ENCODE measurements around the gene MACROD2.
"Not testable (repeated sequence)": the region's sequence is repeated elsewhere in the genome, so short reads cannot be mapped to it uniquely, and the experiment has no call there.

The MACROD2 gene

GRCh38 chr20:14410869-14411555 is 415.7 kb downstream of the MACROD2 start:
- no peak for DNase-seq (ENCODE audit: low spot score)

GRCh38 chr20:14412065-14412681 is 416.9 kb downstream of the MACROD2 start:
- DNase-seq (ENCODE audit: low spot score) = no peak

GRCh38 chr20:14413835-14414234 is 418.5 kb downstream of the MACROD2 start:
- no peak for DNase-seq (ENCODE audit: low spot score)

GRCh38 chr20:14414560-14414959 is 419.2 kb downstream of the MACROD2 start:
- no peak for DNase-seq (ENCODE audit: low spot score)

GRCh38 chr20:14415467-14415866 is 420.2 kb downstream of the MACROD2 start:
- DNase-seq (ENCODE audit: low spot score) = no peak

GRCh38 chr20:14418376-14418775 is 423.1 kb downstream of the MACROD2 start:
- no peak for DNase-seq (ENCODE audit: low spot score)

GRCh38 chr20:14422892-14423291 is 427.6 kb downstream of the MACROD2 start:
- DNase-seq (ENCODE audit: low spot score) = no peak

- DNase-seq (ENCODE audit: low spot score) = no peak
Measured at GRCh38 chr20:14431568-14431967, 436.3 kb downstream of the MACROD2 start.

- no peak for DNase-seq (ENCODE audit: low spot score)
Measured at GRCh38 chr20:14432085-14432484, 436.8 kb downstream of the MACROD2 start.

- no peak for DNase-seq (ENCODE audit: low spot score)
Measured at GRCh38 chr20:14432597-14432996, 437.3 kb downstream of the MACROD2 start.

- no peak for DNase-seq (ENCODE audit: low spot score)
Measured at GRCh38 chr20:14434384-14435136, 439.2 kb downstream of the MACROD2 start.

- DNase-seq (ENCODE audit: low spot score) = no peak
Measured at GRCh38 chr20:14441201-14441600, 445.9 kb downstream of the MACROD2 start.

- no peak for DNase-seq (ENCODE audit: low spot score)
Measured at GRCh38 chr20:14444106-14444505, 448.8 kb downstream of the MACROD2 start.

GRCh38 chr20:14445310-14445709 is 450.0 kb downstream of the MACROD2 start:
- peak; percentile 46 for DNase-seq (ENCODE audit: low spot score)

- no peak for DNase-seq (ENCODE audit: low spot score)
Measured at GRCh38 chr20:14445902-14446301, 450.6 kb downstream of the MACROD2 start.

- DNase-seq (ENCODE audit: low spot score) = no peak
Measured at GRCh38 chr20:14446446-14446845, 451.1 kb downstream of the MACROD2 start.

GRCh38 chr20:14449323-14449722 is 454.0 kb downstream of the MACROD2 start:
- no peak for DNase-seq (ENCODE audit: low spot score)

- no peak for DNase-seq (ENCODE audit: low spot score)
Measured at GRCh38 chr20:14450256-14450655, 454.9 kb downstream of the MACROD2 start.

- DNase-seq (ENCODE audit: low spot score) = no peak
Measured at GRCh38 chr20:14451458-14451857, 456.1 kb downstream of the MACROD2 start.

GRCh38 chr20:14453259-14453658 is 457.9 kb downstream of the MACROD2 start:
- DNase-seq (ENCODE audit: low spot score) = no peak

- DNase-seq (ENCODE audit: low spot score) = no peak
Measured at GRCh38 chr20:14454296-14454695, 459.0 kb downstream of the MACROD2 start.

- not testable (repeated sequence) for DNase-seq (ENCODE audit: low spot score)
Measured at GRCh38 chr20:14467104-14467827, 471.9 kb downstream of the MACROD2 start.

Measured in kidney capillary endothelial cell (primary cell).